ENCODE data around the gene STX7.

DNA sequence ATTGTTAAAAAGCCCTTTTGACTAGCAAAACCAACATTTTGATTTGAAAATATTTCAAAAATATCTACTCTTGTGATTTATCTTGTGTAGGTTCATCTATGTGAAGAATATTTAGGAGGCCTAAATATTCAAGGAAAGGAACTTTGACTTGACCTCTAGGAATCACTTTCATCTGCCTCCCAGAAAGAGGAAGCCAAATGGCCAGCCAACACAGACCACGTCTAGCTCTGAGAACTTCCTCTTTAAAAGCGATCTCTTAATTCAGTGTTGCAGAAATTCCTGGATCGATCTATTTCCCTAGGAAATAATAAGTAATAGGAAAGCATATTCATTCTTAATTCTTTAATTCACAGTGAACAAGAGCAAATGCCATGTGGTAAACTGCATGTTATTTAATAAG is 102.1 kb downstream of the STX7 start:
- TF ChIP-seq, protein P1, sequence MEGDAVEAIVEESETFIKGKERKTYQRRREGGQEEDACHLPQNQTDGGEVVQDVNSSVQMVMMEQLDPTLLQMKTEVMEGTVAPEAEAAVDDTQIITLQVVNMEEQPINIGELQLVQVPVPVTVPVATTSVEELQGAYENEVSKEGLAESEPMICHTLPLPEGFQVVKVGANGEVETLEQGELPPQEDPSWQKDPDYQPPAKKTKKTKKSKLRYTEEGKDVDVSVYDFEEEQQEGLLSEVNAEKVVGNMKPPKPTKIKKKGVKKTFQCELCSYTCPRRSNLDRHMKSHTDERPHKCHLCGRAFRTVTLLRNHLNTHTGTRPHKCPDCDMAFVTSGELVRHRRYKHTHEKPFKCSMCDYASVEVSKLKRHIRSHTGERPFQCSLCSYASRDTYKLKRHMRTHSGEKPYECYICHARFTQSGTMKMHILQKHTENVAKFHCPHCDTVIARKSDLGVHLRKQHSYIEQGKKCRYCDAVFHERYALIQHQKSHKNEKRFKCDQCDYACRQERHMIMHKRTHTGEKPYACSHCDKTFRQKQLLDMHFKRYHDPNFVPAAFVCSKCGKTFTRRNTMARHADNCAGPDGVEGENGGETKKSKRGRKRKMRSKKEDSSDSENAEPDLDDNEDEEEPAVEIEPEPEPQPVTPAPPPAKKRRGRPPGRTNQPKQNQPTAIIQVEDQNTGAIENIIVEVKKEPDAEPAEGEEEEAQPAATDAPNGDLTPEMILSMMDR (IDR thresholded peaks at IDR 0.05), result no peak
- TF ChIP-seq POLR2A (IDR thresholded peaks at IDR 0.05), result no peak

All from esophagus squamous epithelium (tissue), 4 donors.